HS-27A (cell line): ENCODE results near the gene IGSF9B.

ENCODE experiments used
- DNase-seq: peaks from one replicate; pipeline ENCODE4 v3.0.0-alpha.2; 2012; ENCODE audit warnings: low read depth, missing footprints

Gene IGSF9B

DNA sequence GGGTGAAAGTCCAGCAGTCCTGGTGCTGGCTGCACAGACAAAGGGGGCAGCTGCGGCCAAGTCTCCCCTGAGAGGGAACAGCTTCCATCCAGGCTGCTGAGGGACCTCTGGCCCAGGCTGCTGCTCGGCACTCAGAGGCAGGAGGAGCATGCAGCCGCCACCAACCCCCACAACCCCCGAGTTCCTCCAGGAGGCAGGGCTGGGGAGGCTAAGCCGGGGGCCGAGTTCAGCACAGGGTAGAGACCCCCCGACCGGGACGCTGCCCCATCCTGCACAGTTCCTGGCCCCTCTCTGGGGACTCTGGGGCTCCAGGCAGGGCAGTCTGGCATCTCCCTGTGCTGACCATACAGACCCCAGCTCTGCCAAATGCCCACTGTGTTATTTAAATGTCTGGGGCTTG, 20.2 kb downstream of the IGSF9B start:
- DNase-seq = no peak

DNA sequence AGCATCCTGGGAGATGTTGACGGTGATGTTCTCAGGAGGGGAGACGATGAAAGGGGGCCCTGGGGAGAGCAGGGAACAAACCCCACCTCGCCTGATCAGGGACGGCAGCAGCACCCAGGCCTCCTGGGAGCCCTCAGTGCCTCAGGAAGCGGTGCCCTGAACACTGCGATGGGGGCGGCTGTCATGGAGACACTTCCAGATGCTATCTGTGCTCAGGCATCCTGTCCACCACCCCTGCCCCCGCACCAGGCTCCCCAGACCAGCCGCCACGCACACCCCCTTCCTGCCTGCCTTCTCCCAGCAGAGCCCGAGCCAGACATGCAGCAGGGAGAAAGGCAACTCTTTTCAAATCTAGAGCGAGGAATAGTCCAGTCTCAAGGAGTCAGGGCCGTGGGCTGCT, 20.6 kb downstream of the IGSF9B start:
- DNase-seq = no peak

DNA sequence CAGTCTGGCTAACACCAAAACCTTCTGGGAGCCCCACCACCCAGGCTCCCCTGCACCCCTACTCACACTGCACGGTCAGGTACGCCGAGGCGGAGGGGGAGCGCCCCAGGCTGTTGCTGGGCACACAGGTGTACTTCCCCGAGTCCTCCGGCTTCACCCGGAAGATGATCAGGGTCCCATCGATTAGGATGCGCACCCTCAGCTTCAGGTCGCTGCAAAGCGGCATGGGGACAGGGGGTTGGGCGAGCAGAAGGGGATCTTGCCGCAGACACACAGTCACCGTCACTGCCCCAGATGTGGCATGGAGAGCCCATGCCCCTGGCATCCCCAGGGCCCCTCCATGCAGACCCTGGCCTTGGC, 21.2 kb downstream of the IGSF9B start:
- DNase-seq = no peak

DNA sequence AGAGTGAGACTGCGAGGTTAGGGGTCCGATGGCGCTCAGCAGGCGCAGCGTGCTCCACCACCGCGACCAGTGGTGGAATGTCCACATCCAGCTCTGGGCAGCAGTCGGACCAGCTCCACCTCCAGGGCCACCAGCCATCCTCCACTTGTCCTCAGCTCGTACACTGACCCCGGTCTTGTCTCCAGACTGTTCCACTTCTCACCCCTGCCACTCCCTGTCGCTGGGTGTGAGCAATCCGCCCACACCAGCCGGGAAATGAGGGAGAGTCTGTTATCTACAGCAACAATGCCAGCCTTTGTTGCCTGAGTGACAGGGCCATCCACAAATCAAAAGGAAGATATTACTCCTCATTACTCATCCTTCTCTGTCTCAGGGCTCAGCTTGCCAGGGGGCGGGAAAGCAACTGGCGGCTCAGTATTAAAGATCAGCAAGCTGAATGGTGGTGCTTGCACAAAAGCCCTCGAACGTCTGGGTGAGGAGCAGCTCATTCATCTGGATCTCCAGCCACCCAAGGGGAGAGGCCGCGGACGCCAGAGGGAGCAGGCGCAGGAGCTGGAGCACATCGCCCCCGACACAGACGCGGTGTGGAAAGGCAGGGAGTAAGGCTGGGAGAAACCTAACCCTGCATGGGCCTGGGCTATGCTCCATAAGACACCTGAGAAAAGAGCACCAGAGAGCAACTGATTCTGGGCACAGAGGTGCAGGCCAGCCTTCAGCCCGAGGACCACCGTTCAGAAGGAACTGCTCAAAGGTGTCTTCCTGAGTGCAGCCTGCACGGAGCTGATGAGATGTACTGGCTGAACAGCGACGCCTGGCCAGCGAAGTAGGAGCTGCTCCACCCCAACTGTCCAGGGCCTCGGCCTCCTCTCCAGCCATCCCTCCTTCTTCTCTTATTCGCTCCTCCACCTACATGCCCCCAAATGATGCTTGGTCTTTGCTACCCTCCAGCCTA, 21.9 kb downstream of the IGSF9B start:
- no peak for DNase-seq

DNA sequence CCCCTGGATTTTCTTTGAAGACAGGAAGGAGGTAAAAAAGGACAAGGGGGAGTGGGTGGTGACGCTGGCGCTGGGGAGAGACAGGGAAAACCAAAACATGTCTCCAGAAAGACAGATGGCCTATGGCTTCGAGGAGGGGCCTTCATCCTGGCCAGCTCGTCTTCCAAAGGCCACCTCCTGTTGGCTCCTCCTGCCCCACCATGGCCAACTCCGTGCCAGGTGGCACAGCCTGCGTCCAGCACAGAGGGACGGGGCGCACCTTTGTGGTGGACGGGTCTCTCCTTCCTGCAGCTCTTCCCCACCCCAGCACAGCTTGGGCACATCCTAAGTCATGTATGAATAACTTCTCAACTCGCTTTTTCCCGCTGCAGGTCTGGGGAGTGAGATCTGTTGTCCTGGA, 22.7 kb downstream of the IGSF9B start:
- DNase-seq = no peak

DNA sequence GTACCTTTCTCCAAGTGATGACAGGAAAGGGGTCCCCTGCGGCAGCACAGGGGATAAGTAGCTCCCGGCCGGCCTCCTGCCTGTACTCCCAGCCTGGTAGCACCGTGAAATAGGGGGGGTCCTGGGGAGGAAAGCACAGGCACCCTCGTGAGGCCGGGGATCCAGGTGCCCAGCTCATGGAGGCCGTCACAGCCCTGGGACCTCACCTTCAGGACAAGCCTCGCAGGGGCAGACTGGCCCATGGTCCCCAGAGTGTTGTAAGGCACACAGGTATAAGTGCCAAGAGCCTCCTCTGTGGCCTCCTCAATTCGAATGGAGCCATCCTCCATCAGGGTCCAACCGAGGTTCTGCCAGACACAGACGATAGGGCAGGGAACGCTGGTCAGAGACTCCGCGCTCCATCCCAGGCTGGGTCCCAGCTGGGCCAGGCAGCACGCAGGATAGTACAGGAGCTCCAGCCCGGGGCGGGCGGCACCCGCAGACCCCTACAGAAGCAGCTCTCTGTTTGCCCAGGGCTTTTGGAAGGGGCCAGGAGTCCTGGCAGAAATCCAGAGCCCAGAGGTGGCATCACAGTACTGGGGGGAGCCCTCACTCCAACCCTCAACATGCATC, 25.2 kb downstream of the IGSF9B start:
- no peak for DNase-seq

DNA sequence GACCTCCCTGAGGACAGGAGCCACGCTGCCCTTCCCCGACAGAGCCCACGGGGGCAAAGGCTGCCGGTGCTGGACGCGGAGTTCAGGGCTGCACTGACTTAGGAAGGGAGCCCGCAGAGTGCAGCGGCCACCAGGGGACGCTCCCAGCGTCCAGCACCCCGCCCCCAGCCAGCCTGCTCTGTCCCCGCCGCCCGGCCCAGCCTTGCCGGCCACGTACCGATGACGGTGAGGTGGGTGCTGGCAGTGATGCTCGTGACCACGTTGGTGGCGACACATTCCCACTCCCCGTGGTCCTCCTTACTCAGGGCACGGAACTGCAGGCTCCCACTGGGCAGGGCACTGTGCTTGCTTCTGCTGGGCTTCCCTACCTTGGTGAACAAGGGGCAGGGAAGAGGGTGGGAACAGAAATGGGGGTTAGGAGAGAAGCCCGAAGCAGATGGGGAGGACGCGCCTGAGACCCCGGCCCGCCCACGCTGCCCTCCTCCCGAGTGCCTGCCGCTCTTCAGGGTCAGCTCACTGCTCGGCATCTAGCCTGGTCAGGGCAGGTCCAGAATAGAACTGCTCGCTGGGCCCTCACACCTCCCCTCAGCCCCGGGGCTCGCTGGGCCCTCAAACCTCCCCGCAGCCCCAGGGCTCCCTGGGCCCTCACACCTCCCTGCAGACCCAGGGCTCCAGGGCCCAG, 25.9 kb downstream of the IGSF9B start:
- DNase-seq = no peak

DNA sequence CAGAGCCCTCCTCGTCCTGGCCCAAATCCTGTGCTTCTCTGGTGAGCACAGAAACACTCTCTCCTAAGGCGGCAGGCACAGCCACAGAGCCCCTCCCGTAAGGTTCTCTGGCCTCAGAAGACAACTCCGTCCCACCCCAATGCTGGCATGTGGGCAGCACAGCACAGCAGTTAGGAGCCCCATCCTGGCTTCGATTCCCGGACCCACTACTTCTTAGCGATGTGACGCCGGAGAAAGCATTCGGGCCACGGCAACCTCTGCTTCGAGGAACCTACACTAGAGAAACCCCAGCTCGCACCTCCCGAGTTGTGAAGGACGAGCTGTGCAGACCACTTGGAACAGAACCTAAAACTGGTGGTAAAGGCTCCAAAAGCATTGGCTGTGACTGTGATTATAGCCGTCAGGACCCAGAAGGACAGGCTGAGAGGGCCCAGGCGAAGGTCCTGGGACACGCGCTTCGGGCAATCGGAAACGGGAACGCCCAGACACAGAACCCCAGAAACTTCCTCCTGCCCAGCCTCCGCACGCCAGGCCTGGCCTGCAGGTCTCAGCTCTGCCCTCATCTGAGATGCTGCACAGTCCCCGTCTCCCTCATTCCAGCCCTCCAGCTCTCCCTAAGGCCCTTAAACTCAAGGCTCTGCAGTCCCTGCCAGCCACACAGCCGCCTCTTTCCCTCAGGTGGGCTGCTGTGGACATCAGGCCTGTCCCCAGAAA, 26.6 kb downstream of the IGSF9B start:
- no peak for DNase-seq

DNA sequence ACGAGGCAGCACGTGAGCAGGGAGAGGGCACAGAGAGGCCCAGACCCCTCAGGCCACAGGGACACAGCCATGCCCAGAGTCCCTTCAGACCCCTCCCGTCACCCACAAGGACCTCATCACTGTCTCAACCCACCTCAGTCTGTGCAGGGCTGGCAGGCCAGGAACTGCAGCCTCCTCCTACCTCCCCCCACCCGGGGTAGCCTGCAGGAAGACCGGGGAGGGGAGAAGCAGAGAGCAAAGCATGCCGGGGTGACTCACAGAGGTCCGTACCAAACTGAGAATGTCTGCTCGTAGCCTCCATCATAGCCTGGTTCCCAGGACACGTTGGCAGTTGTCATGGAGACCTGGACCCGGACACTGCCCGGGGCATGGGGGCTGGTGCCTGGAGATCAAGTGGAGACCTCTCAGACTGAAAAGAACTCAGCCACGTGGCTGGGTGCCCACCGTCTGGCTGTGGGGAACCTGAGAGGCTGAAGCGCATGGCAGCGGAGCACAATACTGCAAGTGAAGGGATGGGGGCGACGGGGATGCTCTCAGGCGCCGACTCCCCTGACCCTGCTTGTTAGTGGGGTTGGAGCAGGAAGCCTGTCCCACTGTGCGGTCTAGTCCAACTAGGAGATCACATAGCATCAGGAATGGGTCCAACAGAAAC, 27.2 kb downstream of the IGSF9B start:
- no peak for DNase-seq

DNA sequence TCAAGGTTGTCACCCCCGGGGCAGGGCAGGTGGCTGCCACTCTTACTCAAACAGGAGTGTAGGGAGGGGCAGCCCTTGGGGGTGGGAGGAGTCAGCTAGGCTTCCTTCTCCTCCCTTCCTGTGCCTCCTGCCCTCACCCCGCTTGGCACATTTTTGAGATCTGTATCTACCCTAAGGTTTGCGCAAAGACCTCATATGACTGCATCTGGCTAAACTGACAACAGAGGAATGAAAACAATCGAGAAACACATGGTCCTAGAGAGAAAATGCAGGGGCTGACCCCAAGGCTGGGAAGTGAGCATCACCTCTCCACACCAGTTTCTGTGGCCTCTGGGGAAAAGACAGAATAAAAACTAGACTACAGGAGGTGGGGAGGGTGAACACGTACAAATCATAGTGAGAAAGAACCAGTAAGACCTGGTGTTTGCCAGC, 28.1 kb downstream of the IGSF9B start:
- no peak for DNase-seq

DNA sequence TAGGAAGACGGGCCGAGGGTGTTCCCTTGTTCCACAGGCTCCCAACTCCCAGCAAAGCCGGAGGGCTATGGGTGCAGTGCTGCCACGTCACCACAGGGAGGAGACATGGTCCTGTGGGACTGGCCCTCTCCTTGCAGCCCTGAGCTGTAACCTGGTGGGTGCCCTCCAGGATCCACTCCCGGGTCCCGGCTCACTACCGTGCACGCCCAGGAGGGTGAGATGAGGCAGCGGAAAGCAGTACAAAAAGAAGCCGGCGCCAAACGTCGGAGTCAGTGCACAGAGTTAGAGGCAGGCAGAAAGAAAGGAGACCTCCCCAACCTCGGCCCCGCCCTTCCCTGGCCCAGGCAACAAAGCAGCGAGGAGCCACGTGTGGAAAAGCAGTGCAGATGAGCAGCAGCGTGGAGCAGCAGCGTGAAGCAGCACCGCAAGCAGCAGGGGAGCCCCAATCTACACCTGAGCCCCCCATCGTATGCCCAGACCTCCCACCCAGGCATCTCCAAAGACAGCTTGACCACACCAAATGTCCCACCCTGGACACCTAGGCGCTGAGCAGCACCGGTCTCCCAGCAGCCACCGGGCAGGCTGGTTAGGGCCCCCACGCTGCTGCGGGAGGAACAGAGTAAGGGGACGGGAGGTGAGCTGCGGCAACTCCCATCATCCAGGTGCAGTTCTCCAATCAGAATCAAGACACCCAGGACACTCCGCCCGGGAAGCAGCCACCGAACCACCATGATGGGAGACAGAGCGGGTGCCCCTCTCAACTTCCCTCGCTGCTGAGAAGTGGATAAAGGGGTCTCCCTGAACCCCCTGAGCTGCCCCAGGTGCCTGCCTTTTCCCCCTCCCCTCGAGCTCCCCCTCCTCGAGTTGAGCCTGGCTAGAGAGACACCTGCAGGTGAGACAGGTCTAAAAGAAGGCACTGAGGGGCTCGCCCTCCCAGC, 28.8 kb downstream of the IGSF9B start:
- DNase-seq = no peak

DNA sequence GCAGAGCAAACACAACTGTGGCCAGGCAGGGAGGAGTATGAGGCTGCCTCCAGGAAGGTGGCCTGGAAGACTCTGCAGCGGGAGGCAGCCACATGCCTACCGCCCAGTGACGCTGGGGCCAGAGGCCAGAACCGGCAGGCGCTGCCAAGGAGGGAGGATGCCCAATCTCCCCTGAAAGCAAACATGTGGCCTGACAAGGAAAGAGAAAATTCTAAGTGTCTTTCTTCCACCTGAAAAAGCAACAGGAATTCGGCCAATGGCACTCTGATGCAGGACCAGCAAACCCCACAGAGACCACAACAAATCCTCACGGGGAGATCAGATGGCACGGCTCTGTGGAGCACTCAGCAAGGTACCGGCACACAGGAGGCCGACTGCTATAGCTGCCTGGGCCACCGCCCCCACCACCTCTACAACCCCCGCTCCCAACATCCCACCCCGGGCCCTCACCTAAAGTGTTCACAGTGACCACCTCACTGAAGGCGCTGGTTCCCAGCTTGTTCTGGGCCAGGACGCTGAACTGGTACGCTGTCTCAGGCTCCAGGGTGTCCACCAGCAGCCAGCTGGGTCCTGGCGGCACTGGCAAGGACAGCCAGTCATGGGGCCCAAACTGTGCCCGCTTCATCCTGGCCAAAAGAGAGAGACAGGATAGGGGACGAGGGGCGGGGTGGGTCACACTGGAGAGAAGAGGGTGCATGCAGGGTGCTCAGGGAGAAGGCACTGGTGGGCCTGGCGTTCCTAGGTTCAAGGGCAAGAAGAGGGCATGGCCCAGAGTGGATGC, 30.1 kb downstream of the IGSF9B start:
- no peak for DNase-seq

DNA sequence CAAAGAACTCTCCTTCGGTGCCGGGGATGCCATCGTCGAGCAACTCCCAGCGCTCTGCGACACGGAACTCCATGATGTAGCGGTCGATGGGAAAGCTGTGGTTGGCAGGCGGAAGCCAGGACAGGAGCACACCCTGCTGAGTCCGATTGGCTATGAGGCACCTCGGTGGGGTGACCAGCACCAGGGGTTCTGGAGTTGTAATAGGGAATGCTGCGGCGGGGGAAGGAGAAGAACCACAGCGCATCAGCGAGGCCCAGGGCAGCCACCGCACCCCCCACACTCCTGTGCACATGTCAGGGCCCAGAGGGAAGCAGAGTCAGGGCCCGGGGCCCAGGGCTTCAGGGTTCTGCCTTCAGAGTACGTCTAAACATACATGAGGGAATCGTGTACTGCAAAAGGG, 31.0 kb downstream of the IGSF9B start:
- DNase-seq = no peak

DNA sequence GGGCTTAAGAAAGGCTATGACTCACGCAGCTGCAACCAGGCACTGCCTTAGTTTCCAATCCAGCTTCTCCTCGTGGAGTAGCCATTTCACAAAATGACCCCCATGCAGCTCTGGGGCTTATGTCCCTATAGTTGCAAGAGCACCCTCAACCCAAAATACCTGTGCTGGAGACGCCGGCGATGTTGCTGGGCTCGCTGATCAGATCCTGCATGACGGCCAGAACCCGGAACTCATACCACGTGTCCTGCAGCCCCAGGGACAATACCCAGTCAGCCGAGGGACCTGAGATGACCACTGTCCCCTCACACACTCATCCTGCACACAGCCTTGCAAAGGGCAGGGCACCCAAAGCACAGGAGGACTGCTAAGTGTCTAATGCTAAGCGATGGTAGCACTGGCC, 32.1 kb downstream of the IGSF9B start:
- DNase-seq = no peak

DNA sequence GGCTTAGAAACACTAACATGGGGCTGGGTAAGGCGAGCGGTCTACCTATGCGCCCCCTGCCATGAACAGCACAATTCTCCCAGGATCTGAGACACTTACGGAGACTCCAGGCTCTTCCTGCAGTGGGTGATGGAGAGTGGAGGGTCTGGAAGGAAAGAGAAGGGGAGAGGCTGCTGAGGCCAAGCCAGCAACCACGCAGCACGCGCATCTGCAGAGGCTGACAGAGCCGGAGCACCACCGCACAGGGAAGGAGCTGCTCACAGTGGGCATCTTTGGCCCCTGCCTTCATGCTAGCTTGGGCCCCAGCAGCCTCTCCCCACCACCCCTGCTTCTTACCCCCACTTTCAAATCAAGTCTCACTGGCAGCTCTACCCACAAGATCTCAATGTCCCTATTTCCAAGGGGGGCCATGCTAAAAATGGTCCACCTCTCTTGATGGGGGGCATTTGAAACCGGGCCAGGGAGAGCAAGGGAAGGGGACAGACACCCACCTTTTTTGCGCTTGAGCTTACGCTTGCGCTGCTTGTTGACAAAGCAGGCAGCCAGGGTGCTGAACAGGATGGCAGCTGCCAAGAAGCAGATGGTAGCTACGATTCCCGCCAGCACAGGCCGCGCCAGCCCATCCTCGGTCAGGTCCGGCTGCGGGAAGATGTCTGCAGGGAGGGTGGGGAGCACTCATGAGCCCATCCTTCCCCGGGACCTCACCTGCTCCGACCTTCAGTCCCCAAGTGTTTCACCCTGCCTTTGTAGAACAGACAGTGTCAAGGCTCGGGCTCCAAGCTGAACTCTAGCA, 34.5 kb downstream of the IGSF9B start:
- no peak for DNase-seq

DNA sequence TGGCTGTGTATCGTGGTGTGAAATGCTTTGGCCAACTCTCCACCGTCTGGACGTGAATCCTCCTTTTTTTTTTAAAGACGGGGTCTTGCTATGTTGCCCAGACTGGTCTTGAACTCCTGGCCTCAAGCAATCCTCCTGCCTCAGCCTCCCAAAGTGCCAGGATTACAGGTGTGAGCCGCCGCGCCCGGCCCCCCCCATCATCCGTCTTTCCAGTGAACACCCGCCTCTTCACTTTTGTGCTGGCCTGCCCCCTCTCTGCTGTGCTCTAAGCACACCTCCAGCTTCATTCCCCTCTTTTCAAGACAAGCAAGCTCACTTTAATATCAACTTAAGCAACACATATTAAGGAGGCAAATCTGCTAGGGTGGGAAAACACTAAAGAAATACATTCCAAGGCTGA, 35.3 kb downstream of the IGSF9B start:
- DNase-seq = no peak

DNA sequence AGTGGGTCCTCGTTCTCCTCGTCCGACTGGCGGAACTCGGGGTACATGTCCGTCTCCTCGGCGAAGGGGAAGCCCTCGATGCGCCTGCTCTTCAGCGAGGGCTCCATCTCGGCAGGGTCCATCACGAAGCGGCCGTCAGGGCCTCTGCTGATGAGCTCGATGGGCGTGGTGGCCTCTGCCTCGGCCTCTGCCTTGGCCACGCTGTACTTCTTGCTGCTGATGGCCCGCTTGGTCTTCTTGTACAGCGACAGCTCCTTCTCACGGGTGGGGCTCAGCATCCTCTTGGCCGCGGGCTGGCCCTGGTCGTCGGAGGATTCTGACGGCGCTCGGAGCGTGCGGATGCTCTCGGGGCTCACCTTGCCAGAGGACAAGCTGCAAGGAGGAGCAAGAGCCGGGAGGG, 35.7 kb downstream of the IGSF9B start:
- DNase-seq = no peak

DNA sequence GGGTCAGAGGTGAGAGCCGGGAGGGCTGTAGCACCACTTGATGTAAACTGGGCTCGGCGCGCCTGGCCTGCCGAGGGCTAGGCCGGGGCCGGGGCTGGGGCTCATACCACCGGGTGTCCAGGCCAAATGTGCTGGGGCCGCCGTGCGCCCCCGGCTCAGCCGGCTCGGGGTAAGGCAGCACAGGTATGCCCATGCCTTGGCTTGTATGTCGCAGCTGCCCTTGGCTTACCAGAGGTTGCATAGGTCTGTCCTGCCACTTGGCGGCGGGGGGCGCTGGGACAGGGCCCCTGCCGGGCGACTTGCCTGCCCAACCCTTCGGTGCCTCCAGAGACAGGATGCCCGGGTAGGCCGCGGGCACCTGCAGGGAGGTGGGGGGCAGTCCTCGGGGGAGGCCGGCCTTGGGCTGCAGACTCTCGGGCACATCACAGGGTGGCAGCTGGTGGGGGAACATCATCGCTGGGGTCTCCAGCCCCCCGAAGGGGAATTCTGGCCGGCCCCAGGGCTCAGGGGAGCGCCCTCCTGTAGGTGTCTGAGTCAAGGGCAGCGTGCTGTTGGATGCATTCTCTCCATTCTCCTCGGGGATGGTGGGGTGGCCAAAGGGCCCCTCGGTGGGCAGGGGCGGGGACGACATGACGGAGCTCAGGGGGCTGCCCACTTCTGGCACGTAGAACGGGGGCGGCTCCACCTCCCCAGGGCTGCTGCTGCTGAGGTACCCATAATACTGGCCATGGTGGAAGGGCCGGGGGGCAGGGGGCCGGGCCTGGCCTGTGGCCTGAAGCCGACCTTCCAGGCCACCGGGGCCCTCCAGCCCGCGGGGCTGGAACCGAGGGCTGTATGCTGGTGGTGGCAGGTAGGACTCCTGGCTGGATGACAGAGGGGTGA, 36.4 kb downstream of the IGSF9B start:
- no peak for DNase-seq
